SK-N-SH treated with all-trans-retinoic acid at 6 μM for 48 hours (cell line): ENCODE measurements around the gene CHDH.

ENCODE experiments used
- ARNTL ChIP-seq: fragments of 450-650 bp; formaldehyde crosslinking; IDR thresholded peaks from 2 replicates; pipeline ENCODE4 v1.5.0; 2020; ENCODE audit warnings: low read depth, mild to moderate bottlenecking, moderate library complexity, borderline replicate concordance
- CSDC2 ChIP-seq: fragments of 250-450 bp; sonication (Bioruptor Pico); IDR thresholded peaks from 2 replicates; pipeline ENCODE4 v1.5.0; 2020; ENCODE audit warnings: mild to moderate bottlenecking, moderate library complexity
- OSR1 ChIP-seq: fragments of 250-450 bp; sonication (Bioruptor Pico); IDR thresholded peaks from 2 replicates; pipeline ENCODE4 v1.8.0; 2022; ENCODE audit warnings: moderate library complexity, mild to moderate bottlenecking, inconsistent platforms
- PATZ1 ChIP-seq: fragments of 250-450 bp; sonication (Bioruptor Pico); IDR thresholded peaks from 2 replicates; pipeline ENCODE4 v1.8.0; 2020; ENCODE audit warnings: mild to moderate bottlenecking, moderate library complexity, borderline replicate concordance
- PPARA ChIP-seq: fragments of 250-450 bp; sonication (Bioruptor Pico); IDR thresholded peaks from 2 replicates; pipeline ENCODE4 v1.5.0; 2020; ENCODE audit warnings: mild to moderate bottlenecking, borderline replicate concordance
- RARB ChIP-seq: fragments of 250-450 bp; sonication (Bioruptor Pico); IDR thresholded peaks from 2 replicates; pipeline ENCODE4 v1.8.0; 2021; ENCODE audit warnings: mild to moderate bottlenecking, moderate library complexity
- TCF4 ChIP-seq: fragments of 250-450 bp; sonication (Bioruptor Pico); IDR thresholded peaks from 2 replicates; pipeline ENCODE4 v1.8.0; 2021; ENCODE audit warnings: mild to moderate bottlenecking, moderate library complexity, borderline replicate concordance
- ZC3H10 ChIP-seq: fragments of 250-450 bp; sonication (Bioruptor Pico); IDR thresholded peaks from 2 replicates; pipeline ENCODE4 v1.5.1; 2021; ENCODE audit warnings: mild to moderate bottlenecking, moderate library complexity
- ZFP30 ChIP-seq: fragments of 450-650 bp; formaldehyde crosslinking; IDR thresholded peaks from 2 replicates; pipeline ENCODE4 v1.5.0; 2022; ENCODE audit warnings: mild to moderate bottlenecking, moderate library complexity
- ZNF8 ChIP-seq: fragments of 450-650 bp; formaldehyde crosslinking; IDR thresholded peaks from 2 replicates; pipeline ENCODE4 v1.5.0; 2020; ENCODE audit warnings: mild to moderate bottlenecking, moderate library complexity
- TF ChIP-seq, protein P1 (sequence below): fragments of 250-450 bp; sonication (Bioruptor Pico); IDR thresholded peaks from 2 replicates; pipeline ENCODE4 v1.5.0; 2020; ENCODE audit warnings: mild to moderate bottlenecking, moderate library complexity
- TF ChIP-seq, protein P2 (sequence below): fragments of 250-450 bp; sonication (Bioruptor Pico); IDR thresholded peaks from 2 replicates; pipeline ENCODE4 v1.5.1; 2020; ENCODE audit warnings: low read depth, mild to moderate bottlenecking, moderate library complexity
- TF ChIP-seq, protein P3 (sequence below): fragments of 250-450 bp; sonication (Bioruptor Pico); IDR thresholded peaks from 2 replicates; pipeline ENCODE4 v1.8.0; 2021; ENCODE audit warnings: low read depth, mild to moderate bottlenecking, moderate library complexity, borderline replicate concordance
- TF ChIP-seq, protein P4 (sequence below): fragments of 250-450 bp; sonication (Bioruptor Pico); IDR thresholded peaks from 2 replicates; pipeline ENCODE4 v1.5.1; 2021; ENCODE audit warnings: mild to moderate bottlenecking, moderate library complexity

DNA sequence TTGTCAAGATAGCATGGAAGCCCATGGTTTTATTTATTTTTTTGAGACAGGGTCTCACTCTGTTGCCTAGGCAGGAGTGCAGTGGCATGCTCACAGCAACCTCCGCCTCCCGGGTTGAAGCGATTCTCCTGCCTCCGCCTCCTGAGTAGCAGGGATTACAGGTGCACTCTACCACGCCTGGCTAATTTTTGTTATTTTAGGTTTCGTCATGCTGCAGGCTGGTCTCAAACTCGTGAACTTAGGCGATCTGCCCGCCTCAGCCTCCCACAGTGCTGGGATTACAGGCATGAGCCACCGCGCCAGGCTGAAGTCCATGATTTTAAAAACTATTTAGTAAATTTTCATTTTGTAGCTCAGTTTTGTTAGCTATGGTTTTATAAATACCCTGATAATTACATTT, 38.4 kb upstream of the CHDH start:
- TF ChIP-seq CSDC2 (CRISPR knock-in tag), result no peak
- TF ChIP-seq PPARA (CRISPR knock-in tag), result no peak
- TF ChIP-seq, protein P1, sequence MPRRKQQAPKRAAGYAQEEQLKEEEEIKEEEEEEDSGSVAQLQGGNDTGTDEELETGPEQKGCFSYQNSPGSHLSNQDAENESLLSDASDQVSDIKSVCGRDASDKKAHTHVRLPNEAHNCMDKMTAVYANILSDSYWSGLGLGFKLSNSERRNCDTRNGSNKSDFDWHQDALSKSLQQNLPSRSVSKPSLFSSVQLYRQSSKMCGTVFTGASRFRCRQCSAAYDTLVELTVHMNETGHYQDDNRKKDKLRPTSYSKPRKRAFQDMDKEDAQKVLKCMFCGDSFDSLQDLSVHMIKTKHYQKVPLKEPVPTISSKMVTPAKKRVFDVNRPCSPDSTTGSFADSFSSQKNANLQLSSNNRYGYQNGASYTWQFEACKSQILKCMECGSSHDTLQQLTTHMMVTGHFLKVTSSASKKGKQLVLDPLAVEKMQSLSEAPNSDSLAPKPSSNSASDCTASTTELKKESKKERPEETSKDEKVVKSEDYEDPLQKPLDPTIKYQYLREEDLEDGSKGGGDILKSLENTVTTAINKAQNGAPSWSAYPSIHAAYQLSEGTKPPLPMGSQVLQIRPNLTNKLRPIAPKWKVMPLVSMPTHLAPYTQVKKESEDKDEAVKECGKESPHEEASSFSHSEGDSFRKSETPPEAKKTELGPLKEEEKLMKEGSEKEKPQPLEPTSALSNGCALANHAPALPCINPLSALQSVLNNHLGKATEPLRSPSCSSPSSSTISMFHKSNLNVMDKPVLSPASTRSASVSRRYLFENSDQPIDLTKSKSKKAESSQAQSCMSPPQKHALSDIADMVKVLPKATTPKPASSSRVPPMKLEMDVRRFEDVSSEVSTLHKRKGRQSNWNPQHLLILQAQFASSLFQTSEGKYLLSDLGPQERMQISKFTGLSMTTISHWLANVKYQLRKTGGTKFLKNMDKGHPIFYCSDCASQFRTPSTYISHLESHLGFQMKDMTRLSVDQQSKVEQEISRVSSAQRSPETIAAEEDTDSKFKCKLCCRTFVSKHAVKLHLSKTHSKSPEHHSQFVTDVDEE (CRISPR knock-in tag), result no peak
- TF ChIP-seq ARNTL (CRISPR knock-in tag), result no peak
- TF ChIP-seq RARB (CRISPR knock-in tag), result no peak
- no peak for TF ChIP-seq ZNF8 (CRISPR knock-in tag)
- TF ChIP-seq, protein P2, sequence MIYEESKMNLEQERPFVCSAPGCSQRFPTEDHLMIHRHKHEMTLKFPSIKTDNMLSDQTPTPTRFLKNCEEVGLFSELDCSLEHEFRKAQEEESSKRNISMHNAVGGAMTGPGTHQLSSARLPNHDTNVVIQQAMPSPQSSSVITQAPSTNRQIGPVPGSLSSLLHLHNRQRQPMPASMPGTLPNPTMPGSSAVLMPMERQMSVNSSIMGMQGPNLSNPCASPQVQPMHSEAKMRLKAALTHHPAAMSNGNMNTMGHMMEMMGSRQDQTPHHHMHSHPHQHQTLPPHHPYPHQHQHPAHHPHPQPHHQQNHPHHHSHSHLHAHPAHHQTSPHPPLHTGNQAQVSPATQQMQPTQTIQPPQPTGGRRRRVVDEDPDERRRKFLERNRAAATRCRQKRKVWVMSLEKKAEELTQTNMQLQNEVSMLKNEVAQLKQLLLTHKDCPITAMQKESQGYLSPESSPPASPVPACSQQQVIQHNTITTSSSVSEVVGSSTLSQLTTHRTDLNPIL (CRISPR knock-in tag), result no peak
- no peak for TF ChIP-seq OSR1 (CRISPR knock-in tag)
- TF ChIP-seq PATZ1 (CRISPR knock-in tag), result no peak
- no peak for TF ChIP-seq TCF4 (CRISPR knock-in tag)
- TF ChIP-seq ZC3H10, result no peak
- TF ChIP-seq, protein P3, sequence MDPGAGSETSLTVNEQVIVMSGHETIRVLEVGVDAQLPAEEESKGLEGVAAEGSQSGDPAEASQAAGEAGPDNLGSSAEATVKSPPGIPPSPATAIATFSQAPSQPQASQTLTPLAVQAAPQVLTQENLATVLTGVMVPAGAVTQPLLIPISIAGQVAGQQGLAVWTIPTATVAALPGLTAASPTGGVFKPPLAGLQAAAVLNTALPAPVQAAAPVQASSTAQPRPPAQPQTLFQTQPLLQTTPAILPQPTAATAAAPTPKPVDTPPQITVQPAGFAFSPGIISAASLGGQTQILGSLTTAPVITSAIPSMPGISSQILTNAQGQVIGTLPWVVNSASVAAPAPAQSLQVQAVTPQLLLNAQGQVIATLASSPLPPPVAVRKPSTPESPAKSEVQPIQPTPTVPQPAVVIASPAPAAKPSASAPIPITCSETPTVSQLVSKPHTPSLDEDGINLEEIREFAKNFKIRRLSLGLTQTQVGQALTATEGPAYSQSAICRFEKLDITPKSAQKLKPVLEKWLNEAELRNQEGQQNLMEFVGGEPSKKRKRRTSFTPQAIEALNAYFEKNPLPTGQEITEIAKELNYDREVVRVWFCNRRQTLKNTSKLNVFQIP (CRISPR knock-in tag), result no peak
- no peak for TF ChIP-seq ZFP30 (CRISPR knock-in tag)
- TF ChIP-seq, protein P4, sequence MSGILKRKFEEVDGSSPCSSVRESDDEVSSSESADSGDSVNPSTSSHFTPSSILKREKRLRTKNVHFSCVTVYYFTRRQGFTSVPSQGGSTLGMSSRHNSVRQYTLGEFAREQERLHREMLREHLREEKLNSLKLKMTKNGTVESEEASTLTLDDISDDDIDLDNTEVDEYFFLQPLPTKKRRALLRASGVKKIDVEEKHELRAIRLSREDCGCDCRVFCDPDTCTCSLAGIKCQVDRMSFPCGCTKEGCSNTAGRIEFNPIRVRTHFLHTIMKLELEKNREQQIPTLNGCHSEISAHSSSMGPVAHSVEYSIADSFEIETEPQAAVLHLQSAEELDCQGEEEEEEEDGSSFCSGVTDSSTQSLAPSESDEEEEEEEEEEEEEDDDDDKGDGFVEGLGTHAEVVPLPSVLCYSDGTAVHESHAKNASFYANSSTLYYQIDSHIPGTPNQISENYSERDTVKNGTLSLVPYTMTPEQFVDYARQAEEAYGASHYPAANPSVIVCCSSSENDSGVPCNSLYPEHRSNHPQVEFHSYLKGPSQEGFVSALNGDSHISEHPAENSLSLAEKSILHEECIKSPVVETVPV (CRISPR knock-in tag), result no peak
